HG03095 (cell line): ENCODE measurements around the gene RGS7.
"Not testable (repeated sequence)": the region's sequence is repeated elsewhere in the genome, so short reads cannot be mapped to it uniquely, and the experiment has no call there.

Experiments used
- ATAC-seq: cut with Tn5 transposase; IDR thresholded peaks from one replicate; pipeline ENCODE4 v1.9.1; 2021; ENCODE audit warnings: moderate library complexity; ENCODE audit not compliant: unreplicated experiment

The RGS7 gene

GRCh38 chr1:240747907-240748306 lies 609.1 kb downstream of the RGS7 start:
- ATAC-seq: no peak

GRCh38 chr1:240743705-240744104 lies 613.3 kb downstream of the RGS7 start:
- no peak for ATAC-seq

GRCh38 chr1:240739754-240740153 lies 617.3 kb downstream of the RGS7 start:
- ATAC-seq: no peak

GRCh38 chr1:240739139-240739538 lies 617.9 kb downstream of the RGS7 start:
- ATAC-seq: no peak

- no peak for ATAC-seq
These were observed 619.2 kb downstream of the RGS7 start for GRCh38 chr1:240737766-240738265.

GRCh38 chr1:240737298-240737697 lies 619.7 kb downstream of the RGS7 start:
- no peak for ATAC-seq

GRCh38 chr1:240734705-240735104 lies 622.3 kb downstream of the RGS7 start:
- ATAC-seq: not testable (repeated sequence)

GRCh38 chr1:240734001-240734400 lies 623.0 kb downstream of the RGS7 start:
- ATAC-seq: no peak

- ATAC-seq: no peak
These were observed 624.6 kb downstream of the RGS7 start for GRCh38 chr1:240732390-240732789.
